Neural cell (in vitro differentiated cells): Measurements from ENCODE around the gene PPFIBP1. TPM values are rescaled to one million over a fixed set of nuclear protein-coding genes. Genes with fewer than 3 reads are reported as not detected.

ENCODE experiments used
- H2AFZ ChIP-seq: fragments of 200-600, 300-800 bp; sonication (generic), shearing (Covaris generic); 2 replicates; pipeline ENCODE4 v1.6.0; 2014; ENCODE audit warnings: low read depth, mild to moderate bottlenecking, antibody characterized with exemption, low read length, moderate library complexity
- H3F3A ChIP-seq: fragments of 200-600 bp; shearing (Covaris generic); 2 replicates; pipeline ENCODE4 v1.6.1; 2016; ENCODE audit warnings: mild to moderate bottlenecking, moderate library complexity, mixed read lengths, antibody characterized with exemption, low read length; ENCODE audit not compliant: insufficient read depth, poor library complexity, severe bottlenecking
- H3K27ac ChIP-seq: fragments of 200-600, 300-800 bp; sonication (generic), shearing (Covaris generic); 2 replicates; pipeline ENCODE4 v1.5.1; 2014; ENCODE audit warnings: mild to moderate bottlenecking, low read length, moderate library complexity
- H3K27me3 ChIP-seq: fragments of 300-800, 200-600 bp; sonication (generic), shearing (Covaris generic); 2 replicates; pipeline ENCODE4 v1.6.0; 2014; ENCODE audit warnings: mild to moderate bottlenecking, low read depth, low read length, moderate library complexity; ENCODE audit not compliant: insufficient read depth
- H3K36me3 ChIP-seq: fragments of 300-800, 200-600 bp; sonication (generic), shearing (Covaris generic); 2 replicates; pipeline ENCODE4 v1.5.1; 2014; ENCODE audit warnings: mild to moderate bottlenecking, antibody characterized with exemption, low read length, moderate library complexity; ENCODE audit not compliant: insufficient read depth
- H3K4me2 ChIP-seq: fragments of 300-800, 200-600 bp; sonication (generic), shearing (Covaris generic); 2 replicates; pipeline ENCODE4 v1.6.0; 2014; ENCODE audit warnings: mild to moderate bottlenecking, low read length
- H3K4me3 ChIP-seq: fragments of 300-800, 200-600 bp; sonication (generic), shearing (Covaris generic); 2 replicates; pipeline ENCODE4 v1.5.1; 2014; ENCODE audit warnings: mild to moderate bottlenecking, low read length, moderate library complexity
- H3K79me2 ChIP-seq: fragments of 200-600 bp; shearing (Covaris generic); replicated peaks from 2 replicates; pipeline ENCODE4 v1.6.0; 2014; ENCODE audit warnings: mild to moderate bottlenecking, low read length, moderate library complexity; ENCODE audit not compliant: insufficient read depth
- H3K9ac ChIP-seq: fragments of 300-800, 200-600 bp; sonication (generic), shearing (Covaris generic); 2 replicates; pipeline ENCODE4 v1.6.1; 2016; ENCODE audit warnings: mild to moderate bottlenecking, low read length, mixed read lengths
- H3K9me2 ChIP-seq: fragments of 200-600 bp; shearing (Covaris generic); 2 replicates; pipeline ENCODE4 v1.6.1; 2016; ENCODE audit warnings: mild to moderate bottlenecking, low read length, mixed read lengths; ENCODE audit not compliant: insufficient read depth
- H3K9me3 ChIP-seq: fragments of 200-600, 300-800 bp; sonication (generic), shearing (Covaris generic); 2 replicates; pipeline ENCODE4 v1.6.1; 2016; ENCODE audit warnings: mild to moderate bottlenecking, mixed run types, low read length, moderate library complexity, mixed read lengths
- H4K20me1 ChIP-seq: fragments of 200-600 bp; shearing (Covaris generic); 2 replicates; pipeline ENCODE4 v1.6.1; 2016; ENCODE audit warnings: mild to moderate bottlenecking, mixed run types; ENCODE audit not compliant: insufficient read depth
- CTCF ChIP-seq: fragments of 450-650 bp; IDR thresholded peaks from 2 replicates; pipeline ENCODE4 v1.5.1; 2014; ENCODE audit warnings: antibody characterized with exemption, mild to moderate bottlenecking, moderate library complexity; ENCODE audit not compliant: poor library complexity, severe bottlenecking
- EP300 ChIP-seq: fragments of 450-650 bp; conservative IDR thresholded peaks from 2 replicates; pipeline ENCODE4 v1.6.1; 2014; ENCODE audit warnings: antibody characterized with exemption, mild to moderate bottlenecking, moderate library complexity; ENCODE audit not compliant: poor library complexity, severe bottlenecking
- EZH2 ChIP-seq: fragments of 200-600, 300-800 bp; shearing (Covaris generic), sonication (generic); IDR thresholded peaks from 2 replicates; pipeline ENCODE4 v1.6.1; 2014; ENCODE audit warnings: antibody characterized with exemption, low read length, borderline replicate concordance, mild to moderate bottlenecking; ENCODE audit not compliant: insufficient read depth, poor library complexity, severe bottlenecking
- MXI1 ChIP-seq: fragments of 450-650 bp; conservative IDR thresholded peaks from 2 replicates; pipeline ENCODE4 v1.6.1; 2014; ENCODE audit warnings: antibody characterized with exemption, mild to moderate bottlenecking; ENCODE audit not compliant: poor library complexity, severe bottlenecking
- POLR2AphosphoS5 ChIP-seq: IDR thresholded peaks from 2 replicates; pipeline ENCODE4 v1.6.1; 2012
- RAD21 ChIP-seq: fragments of 450-650 bp; conservative IDR thresholded peaks from 2 replicates; pipeline ENCODE4 v1.6.1; 2014; ENCODE audit warnings: antibody characterized with exemption, mild to moderate bottlenecking, moderate library complexity
- REST ChIP-seq: IDR thresholded peaks from 2 replicates; pipeline ENCODE4 v1.6.1; 2012; ENCODE audit warnings: borderline replicate concordance
- SMC3 ChIP-seq: fragments of 450-650 bp; conservative IDR thresholded peaks from 2 replicates; pipeline ENCODE4 v1.6.1; 2014; ENCODE audit warnings: antibody characterized with exemption, mild to moderate bottlenecking, moderate library complexity; ENCODE audit not compliant: poor library complexity
- TAF1 ChIP-seq: IDR thresholded peaks from 2 replicates; pipeline ENCODE4 v1.6.1; 2012; ENCODE audit warnings: low read depth
- polyA plus RNA-seq: library from polyadenylated mRNA; depleted of rRNA; stranded (reverse); fragments of >200 nt; gene quantifications from 2 replicates; pipeline ENCODE4 v1.2.3, GENCODE V29; 2014

PPFIBP1 gene
- polyA plus RNA-seq, 1 donor from 2014 or later: 30.2 TPM

GRCh38 chr12:27515671-27516070, 8.3 kb upstream of the PPFIBP1 start:
- no peak overlapping the region for H3K4me3 ChIP-seq
- H3K9ac ChIP-seq: no peak overlapping the region
- no peak overlapping the region for H2AFZ ChIP-seq
- H3K9me3 ChIP-seq: no peaks in the 10 kb centered on the region
- no peaks in the 10 kb centered on the region for H3K36me3 ChIP-seq
- no peak overlapping the region for H3K4me2 ChIP-seq
- H3K79me2 ChIP-seq: no peaks in the 10 kb centered on the region
- no peaks in the 10 kb centered on the region for H4K20me1 ChIP-seq
- no peak overlapping the region for H3K27ac ChIP-seq
- no peaks in the 10 kb centered on the region for H3K27me3 ChIP-seq
- H3K9me2 ChIP-seq: no peaks in the 10 kb centered on the region
- TF ChIP-seq SMC3: no peak
- no peak for TF ChIP-seq POLR2AphosphoS5
- no peak for TF ChIP-seq CTCF
- no peak for TF ChIP-seq MXI1
- no peak for TF ChIP-seq EZH2
- TF ChIP-seq REST: no peak
- TF ChIP-seq TAF1: no peak
- TF ChIP-seq EP300: no peak
- TF ChIP-seq RAD21: no peak
- H3F3A ChIP-seq: no peaks in the 10 kb centered on the region

- H3K4me3 ChIP-seq: no peak overlapping the region
- no peaks in the 10 kb centered on the region for H3K79me2 ChIP-seq
- H3K9me2 ChIP-seq: no peaks in the 10 kb centered on the region
- H2AFZ ChIP-seq: no peak overlapping the region
- no peak overlapping the region for H3K4me2 ChIP-seq
- no peaks in the 10 kb centered on the region for H3K9me3 ChIP-seq
- TF ChIP-seq RAD21: no peak
- no peak for TF ChIP-seq REST
- TF ChIP-seq SMC3: no peak
- no peak for TF ChIP-seq TAF1
- TF ChIP-seq CTCF: no peak
- no peak for TF ChIP-seq MXI1
- no peak for TF ChIP-seq EP300
- no peak for TF ChIP-seq EZH2
- no peak for TF ChIP-seq POLR2AphosphoS5
- no peaks in the 10 kb centered on the region for H3K36me3 ChIP-seq
- H4K20me1 ChIP-seq: no peaks in the 10 kb centered on the region
- no peaks in the 10 kb centered on the region for H3F3A ChIP-seq
- no peak overlapping the region for H3K27ac ChIP-seq
- H3K9ac ChIP-seq: no peak overlapping the region
- no peaks in the 10 kb centered on the region for H3K27me3 ChIP-seq
Measured at GRCh38 chr12:27516625-27517024, 7.4 kb upstream of the PPFIBP1 start.
